MCF 10A (cell line): ENCODE data around the gene TNIK. TPM values are rescaled to one million over a fixed set of nuclear protein-coding genes. Genes with fewer than 3 reads are reported as not detected.

ENCODE experiments used
- BruUV-seq: library from RNA; stranded (reverse); fragments of 400-500 nt; replicated peaks from 2 replicates; lab custom pipeline; 2021; lab: Mats Ljungman, UMichigan
- CTCF ChIA-PET: fragments of 300-600 bp; sonication (Branson Sonifier 250); formaldehyde crosslinking; extraction: SDS; loops from one replicate; lab custom pipeline; 2021; ENCODE audit warnings: antibody characterized with exemption, inconsistent platforms; lab: Yijun Ruan, JAX
- POLR2A ChIA-PET: fragments of 300-600, 350-650 bp; sonication (Branson Sonifier 250); formaldehyde crosslinking; extraction: SDS; loops from one replicate; lab custom pipeline; 2020; ENCODE audit warnings: antibody characterized with exemption, inconsistent platforms; lab: Yijun Ruan, JAX
- DNase-seq: peaks from one replicate; pipeline ENCODE4 v3.0.0-alpha.2; 2018; ENCODE audit not compliant: unreplicated experiment
- H3K27ac Mint-ChIP-seq: one replicate; pipeline ENCODE4 v1.8.0; 2022; ENCODE audit warnings: mild to moderate bottlenecking, low read depth, mixed read lengths; ENCODE audit not compliant: unreplicated experiment
- H3K27me3 Mint-ChIP-seq: one replicate; pipeline ENCODE4 v1.8.0; 2022; ENCODE audit warnings: mixed read lengths; ENCODE audit not compliant: insufficient read depth, unreplicated experiment
- H3K36me3 Mint-ChIP-seq: one replicate; pipeline ENCODE4 v1.8.0; 2022; ENCODE audit warnings: mild to moderate bottlenecking, moderate library complexity, mixed read lengths; ENCODE audit not compliant: insufficient read depth, unreplicated experiment
- H3K4me1 Mint-ChIP-seq: one replicate; pipeline ENCODE4 v1.8.0; 2022; ENCODE audit warnings: mixed read lengths; ENCODE audit not compliant: insufficient read depth, unreplicated experiment
- H3K4me3 Mint-ChIP-seq: one replicate; pipeline ENCODE4 v1.8.0; 2022; ENCODE audit warnings: mild to moderate bottlenecking, moderate library complexity, mixed read lengths; ENCODE audit not compliant: unreplicated experiment
- H3K9me3 Mint-ChIP-seq: one replicate; pipeline ENCODE4 v1.8.0; 2022; ENCODE audit warnings: mixed read lengths; ENCODE audit not compliant: unreplicated experiment
- intact Hi-C: fragments of 100-400 bp; cut with micrococcal nuclease; formaldehyde crosslinking; loops from 2 replicates; pipeline ENCODE4 v1.14.1; 2022
- total RNA-seq: library from RNA; stranded (reverse); gene quantifications from 2 replicates; pipeline ENCODE4 v1.2.3, GENCODE V29; 2022
- TF ChIP-seq, protein P1 (sequence below): fragments of 200-600 bp; IDR thresholded peaks from one replicate; pipeline ENCODE4 v1.8.0; 2022; ENCODE audit warnings: antibody characterized with exemption, mild to moderate bottlenecking; ENCODE audit not compliant: unreplicated experiment

The TNIK gene
- total RNA-seq, 1 experiment from 2014 or later, result 3.4 TPM

DNA sequence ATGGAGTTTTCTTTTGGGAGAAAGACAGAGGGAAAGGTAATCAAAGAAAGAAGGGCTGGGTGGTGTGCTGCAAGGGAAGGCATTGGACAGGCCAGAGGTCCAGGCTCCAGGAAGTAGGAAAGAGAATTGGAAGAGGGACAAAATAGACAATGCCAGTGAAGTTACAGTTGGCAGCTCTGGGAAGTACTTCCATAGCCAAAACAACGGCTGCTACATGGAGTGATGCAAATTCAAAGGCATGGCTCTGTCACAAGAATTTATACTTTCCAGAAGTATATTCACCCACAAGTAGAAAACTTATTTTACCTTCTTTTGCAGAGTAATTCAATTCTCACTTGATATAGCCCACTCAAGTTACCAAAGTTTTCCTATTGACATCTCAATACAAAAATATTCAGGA lies 191.5 kb downstream of the TNIK start:
- POLR2A ChIA-PET, result interaction anchor here (0.6 to 3.8 kb wide), 3 partner anchors 10 to 102 kb away, joined by 3 to 11 read pairs (median 5); no protein-coding TSS in a partner anchor
- CTCF ChIA-PET, result interaction anchor here (0.8 kb wide), 1 partner anchor 190 kb away, joined by 3 read pairs; no protein-coding TSS in a partner anchor
- Mint-ChIP-seq H3K4me3 (no peak overlapping the region), H3K9me3 (no peaks in the 10 kb centered on the region), H3K36me3 (no peaks in the 10 kb centered on the region), H3K4me1 (no peaks in the 10 kb centered on the region), H3K27ac (no peak overlapping the region), H3K27me3 (no peaks in the 10 kb centered on the region)
- intact Hi-C loops, result no loop called here
- no peak for DNase-seq
- TF ChIP-seq, protein P1, sequence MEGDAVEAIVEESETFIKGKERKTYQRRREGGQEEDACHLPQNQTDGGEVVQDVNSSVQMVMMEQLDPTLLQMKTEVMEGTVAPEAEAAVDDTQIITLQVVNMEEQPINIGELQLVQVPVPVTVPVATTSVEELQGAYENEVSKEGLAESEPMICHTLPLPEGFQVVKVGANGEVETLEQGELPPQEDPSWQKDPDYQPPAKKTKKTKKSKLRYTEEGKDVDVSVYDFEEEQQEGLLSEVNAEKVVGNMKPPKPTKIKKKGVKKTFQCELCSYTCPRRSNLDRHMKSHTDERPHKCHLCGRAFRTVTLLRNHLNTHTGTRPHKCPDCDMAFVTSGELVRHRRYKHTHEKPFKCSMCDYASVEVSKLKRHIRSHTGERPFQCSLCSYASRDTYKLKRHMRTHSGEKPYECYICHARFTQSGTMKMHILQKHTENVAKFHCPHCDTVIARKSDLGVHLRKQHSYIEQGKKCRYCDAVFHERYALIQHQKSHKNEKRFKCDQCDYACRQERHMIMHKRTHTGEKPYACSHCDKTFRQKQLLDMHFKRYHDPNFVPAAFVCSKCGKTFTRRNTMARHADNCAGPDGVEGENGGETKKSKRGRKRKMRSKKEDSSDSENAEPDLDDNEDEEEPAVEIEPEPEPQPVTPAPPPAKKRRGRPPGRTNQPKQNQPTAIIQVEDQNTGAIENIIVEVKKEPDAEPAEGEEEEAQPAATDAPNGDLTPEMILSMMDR, result no peak
- BruUV-seq, result no TSS peak

DNA sequence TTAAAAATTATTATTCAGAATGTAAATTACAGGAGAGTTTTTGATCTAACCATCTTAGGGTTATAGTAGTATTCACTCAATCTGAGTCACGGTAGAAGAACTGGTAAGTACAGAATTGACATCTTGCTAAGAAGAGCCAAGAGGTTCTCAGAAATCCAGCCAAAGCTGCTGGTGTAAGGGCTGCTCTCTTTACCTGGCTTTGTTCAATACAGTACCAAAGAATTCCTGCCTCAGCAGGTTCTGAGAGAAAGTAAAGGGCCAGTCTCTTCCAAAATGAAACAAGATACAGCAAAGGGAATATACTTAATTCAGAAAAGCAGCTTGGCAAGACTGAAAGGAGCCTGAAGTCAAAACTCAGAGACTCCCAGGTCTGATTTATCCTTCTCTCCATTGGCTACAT lies 193.1 kb downstream of the TNIK start:
- intact Hi-C loops, result no loop called here
- H3K4me3 Mint-ChIP-seq, result no peak overlapping the region
- H3K36me3 Mint-ChIP-seq, result no peaks in the 10 kb centered on the region
- no peaks in the 10 kb centered on the region for H3K27me3 Mint-ChIP-seq
- CTCF ChIA-PET, result interaction anchor here (0.7 kb wide), 1 partner anchor 291 kb away, joined by 3 read pairs; no protein-coding TSS in a partner anchor
- H3K4me1 Mint-ChIP-seq, result no peaks in the 10 kb centered on the region
- H3K9me3 Mint-ChIP-seq, result no peaks in the 10 kb centered on the region
- TF ChIP-seq, protein P1, result no peak
- DNase-seq, result no peak
- no TSS peak for BruUV-seq
- POLR2A ChIA-PET, result interaction anchor here (0.8 kb wide), 1 partner anchor 15 kb away, joined by 3 read pairs; no protein-coding TSS in a partner anchor
- H3K27ac Mint-ChIP-seq, result no peak overlapping the region

DNA sequence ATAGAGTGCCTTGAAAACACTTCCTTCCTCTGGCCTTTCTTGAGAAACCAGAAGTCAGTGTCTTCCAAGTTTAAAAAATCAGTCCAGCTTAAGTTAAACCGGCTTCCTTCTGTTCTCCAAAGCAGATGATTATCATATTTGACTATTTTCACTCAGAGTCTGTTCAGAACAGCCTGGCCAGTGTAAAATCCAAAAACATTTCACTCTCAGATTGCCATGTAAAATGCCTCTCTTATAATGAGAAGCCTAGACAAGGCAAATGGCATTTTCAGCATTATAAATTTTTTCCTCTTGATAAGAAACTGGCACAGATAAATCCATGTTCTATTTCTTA lies 193.5 kb downstream of the TNIK start:
- H3K4me1 Mint-ChIP-seq, result peaks cover 1% of the 10 kb centered on the region
- intact Hi-C loops, result no loop called here
- H3K27ac Mint-ChIP-seq, result no peak overlapping the region
- H3K36me3 Mint-ChIP-seq, result no peaks in the 10 kb centered on the region
- TF ChIP-seq, protein P1, result no peak
- no TSS peak for BruUV-seq
- no peak overlapping the region for H3K4me3 Mint-ChIP-seq
- no peaks in the 10 kb centered on the region for H3K9me3 Mint-ChIP-seq
- ChIA-PET POLR2A (no interaction called here), CTCF (interaction anchor here (0.7 kb wide), 1 partner anchor 291 kb away, joined by 3 read pairs; no protein-coding TSS in a partner anchor)
- no peaks in the 10 kb centered on the region for H3K27me3 Mint-ChIP-seq
- DNase-seq, result no peak

DNA sequence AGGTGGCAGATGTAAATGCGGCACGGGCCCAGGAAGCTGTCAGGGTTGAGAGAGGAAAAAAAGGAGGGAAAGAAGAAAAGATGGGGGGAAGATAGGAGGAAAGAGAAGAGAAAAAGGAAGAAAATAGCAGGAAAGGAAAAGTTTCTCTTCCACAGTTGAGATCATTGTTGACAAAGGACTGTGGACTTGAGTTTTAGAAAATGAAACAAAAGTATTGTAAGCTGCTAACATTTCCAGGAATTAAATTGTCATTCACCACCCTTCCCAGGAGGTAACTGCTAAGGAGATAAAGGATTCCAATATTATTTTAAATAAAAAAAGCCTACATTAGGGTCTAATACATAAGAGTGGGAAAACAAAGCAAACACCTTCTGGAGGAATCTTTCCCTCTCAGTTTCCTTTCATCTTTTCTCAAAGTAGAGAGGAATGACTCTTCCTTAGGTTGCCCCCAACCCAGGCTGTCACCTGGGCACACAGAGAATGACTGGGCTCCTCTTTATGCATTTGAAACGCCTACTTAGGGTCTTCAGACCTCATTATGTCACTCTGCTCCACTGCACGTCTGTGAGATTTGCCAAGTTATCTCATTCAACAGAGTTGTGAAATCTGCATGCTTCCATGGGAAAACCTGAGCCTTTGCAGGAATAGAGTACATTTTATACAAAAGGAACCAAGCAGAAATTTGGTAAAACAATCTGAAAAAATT lies 194.0 kb downstream of the TNIK start:
- H3K9me3 Mint-ChIP-seq, result no peaks in the 10 kb centered on the region
- POLR2A ChIA-PET, result no interaction called here
- intact Hi-C loops, result no loop called here
- H3K27ac Mint-ChIP-seq, result no peak overlapping the region
- no peak overlapping the region for H3K4me3 Mint-ChIP-seq
- no peaks in the 10 kb centered on the region for H3K36me3 Mint-ChIP-seq
- no peaks in the 10 kb centered on the region for H3K27me3 Mint-ChIP-seq
- TF ChIP-seq, protein P1, result no peak
- no TSS peak for BruUV-seq
- CTCF ChIA-PET, result interaction anchor here (0.6 kb wide), 1 partner anchor 1118 kb away, joined by 4 read pairs; no protein-coding TSS in a partner anchor
- H3K4me1 Mint-ChIP-seq, result peaks cover 7% of the 10 kb centered on the region
- no peak for DNase-seq
